Dendritic cell treated with granulocyte-macrophage colony-stimulating factor and Interleukin-4, amounts not matched to agents 40 ng/mL and 50 ng/mL, for 4 days (primary cell): Measurements from ENCODE around the gene MSI2.

Experiments used
- H3K27ac Mint-ChIP-seq: one replicate; pipeline ENCODE4 v1.8.0; 2022; ENCODE audit warnings: mild to moderate bottlenecking, mixed read lengths
- H3K27me3 Mint-ChIP-seq: one replicate; pipeline ENCODE4 v1.8.0; 2022; ENCODE audit warnings: mild to moderate bottlenecking, mixed read lengths
- H3K36me3 Mint-ChIP-seq: one replicate; pipeline ENCODE4 v1.8.0; 2022; ENCODE audit warnings: low read depth, mixed read lengths
- H3K4me1 Mint-ChIP-seq: one replicate; pipeline ENCODE4 v1.8.0; 2022; ENCODE audit warnings: low read depth, mixed read lengths
- H3K4me3 Mint-ChIP-seq: one replicate; pipeline ENCODE4 v1.8.0; 2022; ENCODE audit warnings: mild to moderate bottlenecking, moderate library complexity, mixed read lengths
- H3K9me3 Mint-ChIP-seq: one replicate; pipeline ENCODE4 v1.8.0; 2022; ENCODE audit warnings: mixed read lengths
- intact Hi-C: fragments of 100-400 bp; cut with micrococcal nuclease; formaldehyde crosslinking; loops from one replicate; pipeline ENCODE4 v1.15.0; 2022

MSI2 gene

DNA sequence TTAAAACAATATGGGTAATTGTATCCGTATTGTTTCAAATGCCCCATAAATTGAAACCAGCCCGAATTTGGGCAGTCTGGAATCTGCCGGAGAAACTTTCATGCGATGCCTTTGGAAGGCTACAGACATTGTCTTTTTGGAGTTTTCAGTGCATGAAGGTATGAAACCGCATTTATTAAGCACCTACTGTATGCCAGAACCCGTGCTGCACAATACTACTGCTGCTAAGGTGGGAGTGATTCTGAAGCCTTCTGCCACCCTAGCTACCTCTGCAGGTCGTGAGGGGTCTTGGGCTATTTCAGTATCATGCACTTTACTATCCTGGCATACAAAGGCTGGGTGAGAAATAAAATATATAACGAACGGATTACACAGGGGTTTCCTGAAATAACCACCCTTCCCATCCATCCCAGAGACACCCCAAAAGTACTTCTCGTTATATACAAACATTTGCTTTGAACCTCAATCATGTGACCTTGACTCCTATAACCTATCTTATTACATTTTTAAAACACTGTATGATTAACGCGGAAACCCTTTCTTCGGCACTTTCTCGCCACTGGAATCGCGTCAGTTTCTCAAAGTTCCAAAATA lies 1.0 kb upstream of the MSI2 start:
- Mint-ChIP-seq H3K27ac (peak overlapping the region; percentile 84), H3K4me1 (peaks cover 28% of the 10 kb centered on the region), H3K36me3 (peaks cover 8% of the 10 kb centered on the region), H3K27me3 (peaks cover 32% of the 10 kb centered on the region), H3K4me3 (peak overlapping the region; percentile 91), H3K9me3 (no peaks in the 10 kb centered on the region)
- intact Hi-C loops, result no loop called here

DNA sequence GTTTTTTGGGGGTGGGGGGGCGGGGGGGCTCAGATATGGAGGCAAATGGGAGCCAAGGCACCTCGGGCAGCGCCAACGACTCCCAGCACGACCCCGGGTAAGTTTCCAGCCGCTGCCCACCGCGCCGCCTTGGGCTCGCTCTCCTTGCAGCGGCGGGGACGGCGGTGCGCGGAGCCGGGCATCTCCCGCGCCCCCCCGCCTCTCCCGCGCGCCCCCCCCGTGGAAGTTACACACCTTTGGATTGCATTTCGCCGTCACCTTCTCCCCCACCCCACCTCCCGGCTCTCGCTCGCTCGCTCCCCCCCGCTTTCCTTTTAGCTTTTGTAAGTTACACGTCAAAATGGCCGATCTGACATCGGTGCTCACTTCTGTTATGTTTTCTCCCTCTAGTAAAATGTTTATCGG lies 387 bp downstream of the MSI2 start:
- Mint-ChIP-seq H3K4me3 (peak overlapping the region; percentile 86), H3K9me3 (no peaks in the 10 kb centered on the region), H3K4me1 (peaks cover 28% of the 10 kb centered on the region), H3K27ac (peak overlapping the region; percentile 58), H3K36me3 (peaks cover 8% of the 10 kb centered on the region), H3K27me3 (peaks cover 32% of the 10 kb centered on the region)
- intact Hi-C loops, result no loop called here

DNA sequence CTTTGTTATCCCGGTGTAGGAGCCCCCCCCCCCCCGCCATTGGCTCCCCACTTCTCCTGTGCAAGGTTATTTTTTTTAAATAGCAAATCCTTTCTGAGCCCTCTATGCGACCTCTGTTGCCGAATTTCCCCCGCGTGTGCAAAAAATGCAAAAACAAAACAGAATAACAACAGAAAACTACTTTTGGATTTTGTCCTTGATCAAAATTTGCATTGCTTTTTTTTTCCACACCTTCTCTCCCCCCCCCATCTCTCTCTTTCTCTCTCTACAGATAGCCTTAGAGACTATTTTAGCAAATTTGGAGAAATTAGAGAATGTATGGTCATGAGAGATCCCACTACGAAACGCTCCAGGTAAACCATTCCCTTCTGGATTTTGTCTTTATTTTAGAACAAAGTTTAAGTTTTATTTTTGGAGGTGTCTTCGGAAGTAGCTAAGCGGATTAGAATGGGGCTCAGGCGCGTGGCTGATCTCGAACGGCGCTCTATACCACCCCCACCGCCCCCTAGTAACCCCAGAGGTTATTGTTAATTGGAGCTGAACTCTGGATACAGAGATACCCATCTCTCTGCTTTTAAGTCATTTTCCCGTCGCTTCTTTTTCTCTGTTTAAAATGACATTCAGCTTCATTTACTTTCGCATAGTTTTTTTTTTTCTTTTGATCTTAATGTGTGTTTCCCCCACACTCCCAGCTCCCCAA lies 1.0 kb downstream of the MSI2 start:
- Mint-ChIP-seq H3K4me3 (peak overlapping the region; percentile 86), H3K27ac (peak overlapping the region; percentile 58), H3K27me3 (peaks cover 32% of the 10 kb centered on the region), H3K36me3 (peaks cover 11% of the 10 kb centered on the region), H3K4me1 (peaks cover 28% of the 10 kb centered on the region), H3K9me3 (no peaks in the 10 kb centered on the region)
- intact Hi-C loops, result no loop called here

DNA sequence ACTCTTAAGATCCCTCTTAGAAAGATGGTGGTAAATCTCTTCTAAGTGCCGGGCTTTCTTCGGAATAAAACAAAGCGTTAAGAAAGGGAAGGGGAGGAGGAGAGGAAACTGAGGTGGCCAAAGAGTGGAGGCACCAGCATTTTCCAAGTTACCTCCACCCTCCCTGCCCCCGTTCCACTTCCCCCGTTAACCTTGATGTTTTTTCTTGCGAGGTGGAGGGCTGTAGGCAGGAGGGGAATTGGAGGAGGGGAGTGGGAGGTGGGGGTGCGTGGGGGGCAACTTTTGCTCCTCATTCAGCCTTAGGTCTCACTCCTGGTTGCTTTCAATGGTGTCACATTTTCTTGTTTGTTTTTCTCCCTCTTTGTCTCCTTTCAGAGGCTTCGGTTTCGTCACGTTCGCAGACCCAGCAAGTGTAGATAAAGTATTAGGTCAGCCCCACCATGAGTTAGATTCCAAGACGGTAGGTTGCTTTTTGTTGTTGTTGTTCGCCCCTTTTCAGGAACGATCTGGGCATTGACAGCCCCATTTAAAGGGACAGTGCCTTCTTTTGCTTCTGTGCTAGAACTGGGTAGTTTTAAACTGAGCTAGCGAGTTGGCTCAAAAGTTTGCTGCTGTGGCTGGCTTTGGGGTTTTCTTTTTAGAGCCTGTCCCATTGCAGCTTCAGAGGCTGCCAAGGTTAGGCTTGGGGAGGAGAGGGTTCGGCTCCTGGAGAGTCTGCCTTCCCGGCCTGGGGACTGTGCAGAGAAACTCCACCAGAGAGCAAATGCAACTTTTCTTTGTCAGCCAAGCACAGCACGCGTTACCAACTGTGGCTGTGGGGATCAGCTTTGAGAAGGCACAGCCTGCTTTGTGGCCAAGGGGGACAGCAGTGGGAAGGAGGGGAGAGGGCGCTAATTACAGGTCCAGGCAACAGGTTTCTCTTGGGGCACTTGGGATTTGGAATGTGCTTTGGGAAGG lies 1.9 kb downstream of the MSI2 start:
- Mint-ChIP-seq H3K4me3 (peak overlapping the region; percentile 86), H3K36me3 (peaks cover 19% of the 10 kb centered on the region), H3K4me1 (peaks cover 28% of the 10 kb centered on the region), H3K9me3 (no peaks in the 10 kb centered on the region), H3K27me3 (peaks cover 32% of the 10 kb centered on the region), H3K27ac (peak overlapping the region; percentile 57)
- intact Hi-C loops, result no loop called here

DNA sequence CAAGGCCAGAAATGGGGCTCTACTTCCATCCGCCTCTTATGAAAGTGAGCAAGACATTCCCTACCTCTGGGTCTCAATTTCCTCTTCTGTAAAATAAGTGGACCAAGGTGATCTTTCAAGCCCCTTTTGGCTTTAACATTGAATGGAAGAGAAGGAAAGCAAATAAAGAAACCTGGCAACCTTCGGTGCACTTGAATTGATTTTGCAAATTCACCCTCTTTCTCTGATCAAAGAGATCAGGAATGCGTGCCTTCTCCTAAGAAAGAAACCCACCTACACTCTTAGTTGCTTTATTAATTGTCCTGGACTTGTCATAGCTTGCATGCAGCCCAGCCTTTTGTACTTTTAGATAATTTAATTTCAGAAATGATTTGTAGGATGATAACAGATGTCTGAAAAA lies 3.0 kb downstream of the MSI2 start:
- peaks cover 29% of the 10 kb centered on the region for H3K36me3 Mint-ChIP-seq
- peaks cover 28% of the 10 kb centered on the region for H3K4me1 Mint-ChIP-seq
- H3K27me3 Mint-ChIP-seq, result peaks cover 27% of the 10 kb centered on the region
- no peak overlapping the region for H3K27ac Mint-ChIP-seq
- no peak overlapping the region for H3K4me3 Mint-ChIP-seq
- intact Hi-C loops, result no loop called here
- no peaks in the 10 kb centered on the region for H3K9me3 Mint-ChIP-seq

DNA sequence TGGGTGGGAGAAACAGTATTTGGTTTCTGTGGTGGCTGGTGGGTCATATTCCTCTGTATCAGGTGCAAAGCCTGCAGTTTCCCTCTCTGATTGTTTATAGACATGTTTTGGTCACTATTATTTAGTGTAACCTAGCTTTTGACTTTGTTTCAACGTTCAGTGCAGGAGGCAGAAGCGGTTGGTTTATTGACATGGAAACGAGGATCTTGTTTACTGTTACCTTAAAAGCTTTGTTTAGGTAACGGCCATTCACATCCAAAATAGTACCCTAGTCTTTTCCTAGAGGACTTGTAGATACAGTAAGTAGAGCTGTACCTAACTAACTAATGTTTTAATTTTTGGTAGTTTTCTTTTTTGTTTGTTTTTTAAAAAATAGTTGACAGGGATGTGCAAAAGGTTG lies 3.5 kb downstream of the MSI2 start:
- Mint-ChIP-seq H3K4me1 (peaks cover 28% of the 10 kb centered on the region), H3K4me3 (no peak overlapping the region), H3K27ac (no peak overlapping the region), H3K36me3 (peaks cover 29% of the 10 kb centered on the region), H3K9me3 (no peaks in the 10 kb centered on the region), H3K27me3 (peaks cover 25% of the 10 kb centered on the region)
- intact Hi-C loops, result no loop called here

DNA sequence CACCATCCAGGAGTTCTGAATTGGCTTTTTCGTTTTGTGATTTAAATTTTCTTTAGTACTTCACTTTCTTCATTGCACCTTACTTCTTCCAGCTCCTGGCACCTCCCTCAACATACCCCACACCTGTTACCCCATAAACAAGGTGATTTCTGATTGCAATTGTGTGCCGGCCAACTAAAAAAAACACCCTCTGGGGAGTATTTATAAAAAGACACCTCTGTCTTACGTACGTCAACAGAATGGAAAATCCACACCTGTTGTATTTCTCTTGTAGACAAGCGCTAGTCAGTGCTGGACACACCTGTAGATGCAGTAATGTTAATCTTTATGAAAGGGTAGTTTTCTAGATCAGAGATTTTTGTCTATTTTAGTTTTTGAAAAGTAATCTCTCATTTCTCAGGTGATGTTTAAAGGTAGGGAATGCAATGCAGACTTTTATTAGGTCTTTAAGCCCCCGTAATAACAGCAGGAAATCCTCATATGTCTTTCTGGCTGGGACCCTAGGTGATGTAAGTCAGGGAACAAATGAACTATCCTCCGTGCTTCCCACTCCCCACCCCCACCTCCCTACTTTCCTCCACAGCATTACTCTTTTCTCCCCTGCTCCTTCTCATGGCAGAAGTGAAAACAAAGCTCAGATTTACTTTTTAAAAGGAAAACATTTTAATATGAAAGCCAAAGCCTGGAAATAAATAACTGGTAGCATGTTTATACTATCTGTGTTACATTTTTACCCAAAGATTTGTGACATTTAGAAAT lies 4.2 kb downstream of the MSI2 start:
- Mint-ChIP-seq H3K27me3 (peaks cover 18% of the 10 kb centered on the region), H3K4me1 (peaks cover 25% of the 10 kb centered on the region), H3K36me3 (peaks cover 28% of the 10 kb centered on the region), H3K4me3 (no peak overlapping the region), H3K27ac (no peak overlapping the region), H3K9me3 (no peaks in the 10 kb centered on the region)
- intact Hi-C loops, result no loop called here

DNA sequence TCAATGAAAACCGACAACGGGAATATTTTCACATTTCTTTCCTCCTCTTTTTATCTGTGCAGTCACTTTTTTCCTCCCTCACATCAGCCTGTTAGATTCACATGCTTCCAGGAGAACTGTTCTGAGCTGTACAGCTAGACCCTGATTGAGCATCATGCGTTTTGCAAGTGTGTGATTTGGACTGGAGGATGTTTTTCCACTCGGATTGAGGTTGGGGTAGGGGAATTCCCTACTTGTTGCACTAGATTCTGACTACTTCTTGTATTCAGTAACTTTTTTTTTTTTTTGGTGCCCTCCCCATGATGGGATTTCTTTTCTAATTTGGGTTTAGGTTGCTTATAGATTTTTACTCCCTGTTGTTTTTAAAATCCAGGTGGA lies 4.8 kb downstream of the MSI2 start:
- Mint-ChIP-seq H3K27ac (no peak overlapping the region), H3K27me3 (peaks cover 14% of the 10 kb centered on the region), H3K36me3 (peaks cover 23% of the 10 kb centered on the region), H3K4me3 (no peak overlapping the region), H3K4me1 (peaks cover 21% of the 10 kb centered on the region), H3K9me3 (no peaks in the 10 kb centered on the region)
- intact Hi-C loops, result no loop called here

DNA sequence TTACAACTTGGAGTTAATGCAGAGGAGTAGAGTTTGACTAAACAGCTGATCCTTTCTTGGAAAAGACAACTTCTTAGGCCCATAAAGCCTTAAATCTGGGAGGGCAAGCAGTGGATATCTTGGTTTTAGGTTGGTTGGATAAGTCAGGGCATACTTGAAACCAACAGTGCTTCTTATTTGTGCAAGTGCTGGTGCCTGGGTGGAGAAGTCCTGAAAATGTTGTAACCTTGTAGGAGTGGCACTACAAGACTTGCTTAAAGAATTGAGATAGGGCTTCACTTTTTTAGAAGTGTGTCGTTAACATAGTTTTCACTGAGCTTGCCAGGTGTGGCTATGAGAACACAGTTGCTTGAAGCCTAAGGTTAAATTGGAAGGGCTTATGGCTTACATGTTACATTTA lies 6.2 kb downstream of the MSI2 start:
- intact Hi-C loops, result no loop called here
- no peaks in the 10 kb centered on the region for H3K9me3 Mint-ChIP-seq
- no peak overlapping the region for H3K27ac Mint-ChIP-seq
- peaks cover 16% of the 10 kb centered on the region for H3K4me1 Mint-ChIP-seq
- peaks cover 29% of the 10 kb centered on the region for H3K36me3 Mint-ChIP-seq
- H3K27me3 Mint-ChIP-seq, result peaks cover 14% of the 10 kb centered on the region
- no peak overlapping the region for H3K4me3 Mint-ChIP-seq

DNA sequence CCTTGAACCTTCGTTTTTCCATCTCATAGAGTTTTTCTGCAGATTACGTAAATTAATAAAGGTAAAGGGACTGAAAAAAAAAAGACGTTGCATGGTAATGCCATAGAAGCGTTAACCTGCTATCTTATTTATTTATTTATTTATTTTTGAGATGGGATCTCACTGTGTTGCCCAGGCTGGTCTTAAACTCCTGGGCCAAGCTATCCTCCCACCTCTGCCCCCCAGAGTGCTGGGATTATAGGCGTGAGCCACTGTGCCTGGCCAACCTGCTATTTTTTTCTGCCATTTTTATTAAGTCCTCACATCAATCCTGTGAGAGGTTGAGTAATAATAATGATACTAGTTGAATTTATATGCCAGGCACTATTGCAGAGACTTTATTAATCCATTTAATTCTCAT lies 7.9 kb downstream of the MSI2 start:
- Mint-ChIP-seq H3K36me3 (peaks cover 35% of the 10 kb centered on the region), H3K27ac (no peak overlapping the region), H3K4me3 (no peak overlapping the region), H3K9me3 (no peaks in the 10 kb centered on the region), H3K27me3 (peaks cover under 1% of the 10 kb centered on the region), H3K4me1 (no peaks in the 10 kb centered on the region)
- intact Hi-C loops, result no loop called here

DNA sequence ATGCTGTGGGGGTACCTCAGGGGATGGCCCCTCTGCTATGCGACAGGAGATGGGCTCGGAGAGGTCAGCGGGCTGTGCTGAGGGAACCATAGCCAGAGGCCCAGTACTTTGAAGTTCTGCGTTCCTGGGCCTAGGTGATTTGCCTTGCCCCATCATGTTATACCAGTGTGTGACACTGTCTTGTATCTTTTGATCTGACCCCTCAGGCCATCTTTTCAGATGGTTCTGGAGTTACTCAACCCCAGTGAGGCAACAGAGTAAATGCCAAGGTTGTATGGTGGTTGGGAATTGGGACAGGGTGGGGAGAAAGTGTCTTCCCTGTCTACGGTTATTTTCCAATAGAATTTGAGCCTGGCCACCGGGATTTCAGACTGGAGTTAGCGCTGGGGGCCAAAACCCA lies 8.5 kb downstream of the MSI2 start:
- Mint-ChIP-seq H3K4me3 (no peak overlapping the region), H3K4me1 (no peaks in the 10 kb centered on the region), H3K27me3 (no peaks in the 10 kb centered on the region), H3K27ac (no peak overlapping the region), H3K9me3 (no peaks in the 10 kb centered on the region), H3K36me3 (peaks cover 39% of the 10 kb centered on the region)
- intact Hi-C loops, result no loop called here

DNA sequence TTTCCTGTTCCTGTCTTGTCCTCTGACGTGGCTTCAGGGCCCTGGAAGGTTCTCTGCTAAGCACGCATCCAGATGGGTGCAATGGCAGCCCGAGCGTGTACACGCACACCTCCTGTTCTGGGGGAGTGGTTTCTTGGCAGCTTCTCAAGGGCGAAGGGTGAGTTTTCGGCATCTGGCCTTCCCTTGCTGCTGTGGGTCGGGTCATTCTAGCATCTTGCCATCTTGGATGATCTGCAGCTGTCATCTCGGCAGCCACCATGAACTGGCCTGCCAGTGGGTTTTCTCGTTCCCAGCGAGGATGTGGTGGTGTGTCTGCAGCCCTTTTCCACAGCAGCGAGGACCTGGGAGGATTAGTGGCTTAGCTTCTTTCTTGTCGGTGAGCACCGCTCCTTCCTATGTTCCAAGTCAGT lies 10.6 kb downstream of the MSI2 start:
- no peak overlapping the region for H3K27ac Mint-ChIP-seq
- peaks cover 46% of the 10 kb centered on the region for H3K36me3 Mint-ChIP-seq
- no peaks in the 10 kb centered on the region for H3K9me3 Mint-ChIP-seq
- H3K27me3 Mint-ChIP-seq, result no peaks in the 10 kb centered on the region
- H3K4me1 Mint-ChIP-seq, result no peaks in the 10 kb centered on the region
- intact Hi-C loops, result no loop called here
- H3K4me3 Mint-ChIP-seq, result no peak overlapping the region

DNA sequence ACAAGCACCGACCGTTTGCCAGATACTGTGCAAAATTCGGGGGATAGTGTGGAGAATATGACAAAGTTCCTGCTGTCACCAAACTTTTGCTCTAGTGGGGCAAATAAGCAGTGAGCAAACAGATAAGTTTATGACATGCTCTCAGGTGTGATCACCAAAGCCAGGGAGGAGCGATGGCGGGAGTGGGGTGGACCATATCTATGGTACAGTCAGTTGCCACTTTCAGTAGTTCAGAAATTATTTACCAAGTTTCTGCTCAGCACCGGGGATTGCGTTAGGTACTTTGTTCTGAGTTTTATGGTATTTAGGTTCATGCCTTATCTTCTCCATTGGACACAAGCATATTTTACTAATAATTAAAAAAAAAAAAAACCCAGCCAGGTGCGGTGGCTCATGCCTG lies 11.9 kb downstream of the MSI2 start:
- no peaks in the 10 kb centered on the region for H3K9me3 Mint-ChIP-seq
- peaks cover 34% of the 10 kb centered on the region for H3K36me3 Mint-ChIP-seq
- no peak overlapping the region for H3K4me3 Mint-ChIP-seq
- H3K27ac Mint-ChIP-seq, result no peak overlapping the region
- no peaks in the 10 kb centered on the region for H3K27me3 Mint-ChIP-seq
- intact Hi-C loops, result no loop called here
- H3K4me1 Mint-ChIP-seq, result no peaks in the 10 kb centered on the region

DNA sequence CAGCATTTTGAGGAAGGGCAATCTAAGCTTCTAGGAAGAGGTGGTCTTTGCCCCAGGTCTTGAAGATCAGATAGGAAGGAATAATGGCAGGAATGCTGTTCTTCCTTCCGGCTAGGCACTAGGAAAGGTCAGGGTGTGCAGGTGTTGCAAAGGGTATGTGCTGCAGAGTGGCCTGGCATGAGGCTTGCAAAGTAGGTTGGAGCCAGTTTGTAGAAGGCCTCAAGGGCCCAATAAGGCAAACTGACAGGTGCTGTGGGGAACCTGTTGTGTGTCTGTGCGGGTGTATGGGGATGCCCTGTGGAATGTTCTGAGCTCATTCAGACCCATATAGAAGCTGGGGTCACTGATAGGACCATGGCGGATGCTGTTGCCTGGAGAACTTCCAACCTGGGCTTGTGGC lies 12.7 kb downstream of the MSI2 start:
- intact Hi-C loops, result no loop called here
- Mint-ChIP-seq H3K27me3 (no peaks in the 10 kb centered on the region), H3K4me1 (no peaks in the 10 kb centered on the region), H3K9me3 (no peaks in the 10 kb centered on the region), H3K4me3 (no peak overlapping the region), H3K27ac (no peak overlapping the region), H3K36me3 (peaks cover 28% of the 10 kb centered on the region)
